H1 (cell line): Measurements from ENCODE around the gene EMC1. TPM values are rescaled to one million over a fixed set of nuclear protein-coding genes. Genes with fewer than 3 reads are reported as not detected.

Experiments
- CTCF ChIA-PET: fragments of 300-600 bp; sonication (Branson Sonifier 250); formaldehyde crosslinking; loops from one replicate; lab custom pipeline; 2021; ENCODE audit not compliant: partially characterized antibody; lab: Charles Lee
- POLR2A ChIA-PET: fragments of 300-600 bp; sonication (Branson Sonifier 250); formaldehyde crosslinking; loops from one replicate; lab custom pipeline; 2021; ENCODE audit warnings: inconsistent platforms; ENCODE audit not compliant: partially characterized antibody; lab: Charles Lee
- DNase-seq, 2 experiments: peaks; one replicate each; pipeline versions ENCODE4 v3.0.0 to v3.0.0-alpha.2; 2010 to 2022; ENCODE audit warnings: low spot score in 2 of 2, low read depth in 1 of 2, mixed read lengths in 1 of 2
- FAIRE-seq: peaks from 2 replicates; lab custom pipeline; 2011; peaks lifted over from hg19 to GRCh38; lab: Jason Lieb, UNC
- H2AFZ ChIP-seq: 2 replicates; pipeline ENCODE4 v1.8.1; 2012; ENCODE audit warnings: low read length, inconsistent platforms
- H2AK5ac ChIP-seq: 2 replicates; pipeline ENCODE4 v1.6.1; 2013; ENCODE audit warnings: low read depth, low read length
- H2BK120ac ChIP-seq: replicated peaks from 2 replicates; pipeline ENCODE3; 2013; ENCODE audit warnings: low read depth, low read length, inconsistent platforms
- H2BK12ac ChIP-seq: 2 replicates; pipeline ENCODE4 v1.6.1; 2013; ENCODE audit warnings: low read depth, low read length
- H2BK15ac ChIP-seq: 2 replicates; pipeline ENCODE4 v1.6.1; 2013; ENCODE audit warnings: low read length
- H2BK20ac ChIP-seq: 2 replicates; pipeline ENCODE4 v1.6.1; 2013; ENCODE audit warnings: low read length
- H2BK5ac ChIP-seq: 2 replicates; pipeline ENCODE4 v1.6.1; 2013; ENCODE audit warnings: low read depth, low read length
- H3K14ac ChIP-seq: 2 replicates; pipeline ENCODE4 v1.6.1; 2013; ENCODE audit warnings: inconsistent platforms; ENCODE audit not compliant: insufficient read length
- H3K18ac ChIP-seq: 2 replicates; pipeline ENCODE4 v1.6.1; 2013; ENCODE audit warnings: low read length; ENCODE audit errors: extremely low read depth
- H3K23ac ChIP-seq: 2 replicates; pipeline ENCODE4 v1.6.1; 2013; ENCODE audit warnings: inconsistent platforms; ENCODE audit not compliant: insufficient read length
- H3K23me2 ChIP-seq: 2 replicates; pipeline ENCODE4 v1.6.1; 2013; ENCODE audit warnings: low read depth, low read length
- H3K27ac ChIP-seq: 2 replicates; pipeline ENCODE4 v1.6.1; 2011; ENCODE audit warnings: low read depth, low read length, inconsistent platforms
- H3K27me3 ChIP-seq, 4 experiments: replicated peaks in 1 of 4; 1 replicate in 1 of 4; 2 replicates in 3 of 4; pipeline versions ENCODE4 v1.6.1 to v1.8.1; 2011 to 2013; ENCODE audit warnings: low read length in 3 of 4, mild to moderate bottlenecking in 3 of 4, inconsistent platforms in 2 of 4, mixed read lengths in 2 of 4, moderate library complexity in 1 of 4; ENCODE audit not compliant: control insufficient read depth in 3 of 4, insufficient read depth in 3 of 4; ENCODE audit errors: extremely low read depth in 1 of 4
- H3K36me3 ChIP-seq, 4 experiments: 2 replicates each; pipeline versions ENCODE4 v1.6.1 to v1.8.1; 2011 to 2013; ENCODE audit warnings: mild to moderate bottlenecking in 4 of 4, low read length in 3 of 4, moderate library complexity in 2 of 4, control low read depth in 1 of 4, inconsistent platforms in 1 of 4; ENCODE audit not compliant: insufficient read depth in 4 of 4, control insufficient read depth in 2 of 4
- H3K4ac ChIP-seq: replicated peaks from 2 replicates; pipeline ENCODE3; 2013; ENCODE audit warnings: low read length, low read depth, mixed read lengths, inconsistent platforms; ENCODE audit not compliant: insufficient read length
- H3K4me1 ChIP-seq, 4 experiments: replicated peaks in 1 of 4; 1 replicate in 1 of 4; 2 replicates in 3 of 4; pipeline versions ENCODE4 v1.6.1 to v1.8.1; 2011 to 2013; ENCODE audit warnings: low read length in 3 of 4, inconsistent platforms in 2 of 4, mixed read lengths in 1 of 4; ENCODE audit not compliant: insufficient read depth in 4 of 4, control insufficient read depth in 3 of 4
- H3K4me2 ChIP-seq, 2 experiments: 2 replicates each; pipeline versions ENCODE4 v1.6.1 to v1.8.1; 2011 to 2013; ENCODE audit warnings: low read depth in 2 of 2, low read length in 2 of 2, control low read depth in 1 of 2, inconsistent platforms in 1 of 2, mild to moderate bottlenecking in 1 of 2; ENCODE audit not compliant: insufficient read depth in 1 of 2
- H3K4me3 ChIP-seq, 4 experiments: fragments of 200-600, 300-600 bp in 1 of 4; sonication (generic), shearing (Covaris generic), sonication (Bioruptor Twin) in 1 of 4; 2 replicates each; pipeline versions ENCODE4 v1.5.1 to v1.8.1; 2011 to 2016; ENCODE audit warnings: low read length in 4 of 4, low read depth in 3 of 4, control low read depth in 2 of 4, inconsistent platforms in 2 of 4, mild to moderate bottlenecking in 2 of 4, mixed read lengths in 1 of 4, moderate library complexity in 1 of 4; ENCODE audit not compliant: insufficient read depth in 2 of 4; ENCODE audit errors: extremely low read depth in 1 of 4
- H3K56ac ChIP-seq: replicated peaks from 2 replicates; pipeline ENCODE3; 2013; ENCODE audit warnings: low read depth, mild to moderate bottlenecking, mixed read lengths, low read length, inconsistent platforms; ENCODE audit not compliant: insufficient read length
- H3K79me1 ChIP-seq: 2 replicates; pipeline ENCODE4 v1.6.1; 2013; ENCODE audit warnings: low read depth, low read length, control low read depth
- H3K79me2 ChIP-seq, 2 experiments: 2 replicates each; pipeline versions ENCODE4 v1.6.1 to v1.8.1; 2012 to 2013; ENCODE audit warnings: low read length in 2 of 2, mild to moderate bottlenecking in 2 of 2, inconsistent platforms in 1 of 2; ENCODE audit not compliant: insufficient read depth in 2 of 2, control insufficient read depth in 1 of 2
- H3K9ac ChIP-seq, 4 experiments: replicated peaks in 1 of 4; 1 replicate in 1 of 4; 2 replicates in 3 of 4; pipeline versions ENCODE4 v1.6.1 to v1.8.1; 2011 to 2013; ENCODE audit warnings: low read depth in 3 of 4, low read length in 3 of 4, control low read depth in 2 of 4, mild to moderate bottlenecking in 2 of 4, moderate library complexity in 2 of 4, inconsistent platforms in 1 of 4; ENCODE audit errors: extremely low read depth in 1 of 4
- H3K9me3 ChIP-seq, 2 experiments: 2 replicates each; pipeline versions ENCODE4 v1.6.1 to v1.8.1; 2012 to 2013; ENCODE audit warnings: mild to moderate bottlenecking in 2 of 2, moderate library complexity in 2 of 2, control low read depth in 1 of 2, inconsistent platforms in 1 of 2, low read depth in 1 of 2, low read length in 1 of 2, mixed read lengths in 1 of 2; ENCODE audit not compliant: insufficient read depth in 2 of 2
- H4K20me1 ChIP-seq, 2 experiments: replicated peaks in 1 of 2; 2 replicates each; pipeline versions ENCODE3 to v1.8.1; 2011 to 2013; ENCODE audit warnings: inconsistent platforms in 2 of 2, low read length in 2 of 2, mild to moderate bottlenecking in 1 of 2; ENCODE audit not compliant: insufficient read depth in 2 of 2, control insufficient read depth in 1 of 2
- H4K5ac ChIP-seq: 2 replicates; pipeline ENCODE4 v1.6.1; 2013; ENCODE audit warnings: low read length, low read depth, mixed read lengths, inconsistent platforms; ENCODE audit not compliant: insufficient read length
- H4K8ac ChIP-seq: 2 replicates; pipeline ENCODE4 v1.8.0; 2013; ENCODE audit warnings: mild to moderate bottlenecking, moderate library complexity, low read length, inconsistent platforms; ENCODE audit not compliant: insufficient read depth; ENCODE audit errors: extremely low read depth
- H4K91ac ChIP-seq: replicated peaks from 2 replicates; pipeline ENCODE3; 2013; ENCODE audit warnings: low read length, mixed read lengths, inconsistent platforms; ENCODE audit not compliant: insufficient read length
- POU5F1 ChIP-seq: IDR thresholded peaks from 2 replicates; pipeline ENCODE4 v1.6.1; 2011; ENCODE audit warnings: low read depth, mild to moderate bottlenecking, low read length, moderate library complexity
- WGBS, 2 experiments: shearing (Covaris generic) in 1 of 2; methylation state at CpG; one replicate each; pipeline versions ENCODE4 v1.1.6 to v1.1.7; 2013 to 2015; ENCODE audit warnings: low lambda C conversion rate in 2 of 2, mixed read lengths in 2 of 2, inconsistent platforms in 1 of 2, low coverage in 1 of 2, missing lambda C conversion rate in 1 of 2; ENCODE audit not compliant: insufficient replicate concordance in 2 of 2, insufficient coverage in 1 of 2, insufficient read length in 1 of 2; ENCODE audit errors: extremely low coverage in 1 of 2, missing lambda C conversion rate in 1 of 2; 5-methylcytosine and 5-hydroxymethylcytosine counted together
- polyA plus RNA-seq, 7 experiments: library from polyadenylated mRNA; depleted of rRNA in 3 of 7; stranded (reverse) in 5 of 7; unstranded in 2 of 7; fragments of >200 nt in 5 of 7; fragments of 200-250 nt in 2 of 7; gene quantifications; 1 replicate in 5 of 7; 2 replicates in 1 of 7; 4 replicates in 1 of 7; pipeline versions ENCODE4 v1.2.1 to v1.2.3, GENCODE V29; 2011 to 2013; ENCODE audit warnings: missing spikeins in 2 of 7, mixed read lengths in 2 of 7
- total RNA-seq: library from RNA; stranded (reverse); fragmentation: NEBNext Ultra II Directional; extraction: Animal tissue kit (Norgen Biotek cat#: 25700); gene quantifications from 2 replicates; pipeline ENCODE4 v1.2.1, GENCODE V29; 2021

EMC1 gene
- total and polyA plus RNA-seq, 2 of the 8 experiments (the other 6 are each of a cell fraction or from before 2014, with no cell fraction given) = 51.0 to 53.5 TPM

DNA sequence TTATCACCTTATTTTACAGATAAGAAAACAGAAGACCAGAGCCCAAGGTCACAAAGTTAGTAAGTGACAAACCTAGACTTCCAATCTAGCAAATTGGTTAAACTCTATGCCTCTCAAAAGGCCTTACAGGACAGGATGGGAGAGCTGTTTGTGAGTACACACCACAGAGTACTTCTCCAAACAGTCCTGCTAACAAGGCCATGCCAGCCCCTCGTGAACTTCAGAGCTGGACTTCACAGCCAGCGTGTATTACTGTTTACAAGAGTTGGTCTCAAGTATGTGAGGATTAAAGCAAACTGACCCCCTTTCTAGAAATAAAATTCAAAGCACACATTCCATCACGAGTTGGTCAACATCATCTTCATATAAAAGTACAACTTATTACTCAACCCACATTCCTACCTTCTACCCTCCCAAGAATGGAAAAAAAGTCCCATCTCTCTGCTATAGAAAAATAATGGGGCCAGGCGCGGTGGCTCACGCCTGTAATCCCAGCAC is 21.4 kb downstream of the EMC1 start:
- DNase-seq (no peak), FAIRE-seq (no peak)
- Histone ChIP-seq H2AFZ (no peak overlapping the region), H3K4me3 (no peak overlapping the region), H3K56ac (no peak overlapping the region), H3K4me2 (no peak overlapping the region), H3K9me3 (no peaks in the 10 kb centered on the region), H3K9ac (no peak overlapping the region), H3K23me2 (no peaks in the 10 kb centered on the region), H3K27ac (no peak overlapping the region), H4K20me1 (peaks cover 2 to 4% of the 10 kb centered on the region in 2 experiments), H2AK5ac (no peak overlapping the region), H4K8ac (no peak overlapping the region), H2BK20ac (no peak overlapping the region), H4K5ac (no peak overlapping the region), H4K91ac (no peak overlapping the region), H3K4ac (no peak overlapping the region), H3K23ac (no peak overlapping the region), H2BK12ac (no peak overlapping the region), H2BK5ac (no peak overlapping the region), H3K18ac (no peak overlapping the region), H3K79me1 (no peaks in the 10 kb centered on the region), H3K36me3 (peaks cover 46 to 75% (median 68%) of the 10 kb centered on the region in 4 experiments), H2BK120ac (no peak overlapping the region), H3K4me1 (no peaks in the 10 kb centered on the region), H3K14ac (no peak overlapping the region), H2BK15ac (no peak overlapping the region), H3K79me2 (no peaks in the 10 kb centered on the region), H3K27me3 (no peaks in the 10 kb centered on the region)
- ChIA-PET CTCF (interaction anchor here (4.3 to 4.4 kb wide), 2 partner anchors 8 to 12 kb away, joined by 15 to 22 read pairs; no protein-coding TSS in a partner anchor), POLR2A (interaction anchor here (1.3 to 1.9 kb wide), 2 partner anchors 19 to 38 kb away, joined by 4 read pairs; no protein-coding TSS in a partner anchor)
- 90% methylated on average over 6 of the region's 6 CpGs; no CpG with 5 or more reads in 1 of the 2 experiments for WGBS, 2 experiments
- TF ChIP-seq POU5F1 = no peak
